Stimulated activated CD4-positive, alpha-beta T cell treated with anti-CD3 and anti-CD28 coated beads, Interleukin-15, amount 100 ng/mL, for 24 hours (primary cell): ENCODE data around the gene PPP2R3C.
"Not testable (repeated sequence)": the region's sequence is repeated elsewhere in the genome, so short reads cannot be mapped to it uniquely, and the experiment has no call there.

Experiments used
- DNase-seq: peaks from one replicate; pipeline ENCODE4 v3.0.0-alpha.2; 2020

The PPP2R3C gene

DNA sequence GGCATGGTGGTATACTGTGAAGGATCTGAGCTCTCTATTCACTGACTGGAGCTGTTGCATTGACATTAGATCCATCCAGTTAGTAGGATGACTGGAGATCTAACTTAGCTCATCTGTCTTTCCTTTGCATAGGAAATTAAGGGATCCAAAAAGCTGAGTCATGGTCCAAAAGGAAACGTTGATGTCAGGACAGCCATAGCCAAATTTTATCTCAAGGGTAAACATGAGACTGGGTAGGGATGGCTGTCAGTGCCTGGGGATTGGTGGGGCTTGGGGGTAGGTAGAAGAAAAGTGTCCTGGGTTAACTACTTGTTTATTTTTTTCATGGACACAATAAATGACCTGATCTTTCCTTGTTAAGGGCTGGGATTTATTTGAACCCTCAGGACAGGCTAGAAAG lies 71.1 kb downstream of the PPP2R3C start:
- no peak for DNase-seq

DNA sequence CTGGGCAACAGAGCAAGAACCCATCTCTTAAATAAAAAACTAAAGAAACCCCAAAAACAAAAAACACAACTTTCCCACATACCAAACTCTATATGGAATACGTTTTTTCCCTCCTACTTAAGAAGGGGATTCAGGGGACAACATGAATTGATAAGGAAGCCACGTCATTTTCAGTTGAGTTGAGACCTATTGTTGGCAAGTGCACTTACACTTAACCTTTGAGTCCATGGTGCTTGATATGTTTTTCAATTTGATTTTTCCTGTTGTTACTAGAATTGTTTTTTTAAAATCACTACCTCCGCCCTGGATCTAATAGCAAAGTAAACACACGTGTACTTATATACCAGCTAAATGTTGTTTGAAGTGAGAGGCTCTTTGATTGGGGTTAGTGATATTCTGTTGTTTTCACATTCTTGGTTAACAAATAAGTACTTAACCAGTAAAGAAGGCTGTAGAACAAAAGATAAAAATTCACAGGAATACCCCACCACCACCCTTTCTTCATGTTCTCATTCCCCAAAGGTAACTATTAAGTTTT lies 73.7 kb downstream of the PPP2R3C start:
- DNase-seq = no peak

DNA sequence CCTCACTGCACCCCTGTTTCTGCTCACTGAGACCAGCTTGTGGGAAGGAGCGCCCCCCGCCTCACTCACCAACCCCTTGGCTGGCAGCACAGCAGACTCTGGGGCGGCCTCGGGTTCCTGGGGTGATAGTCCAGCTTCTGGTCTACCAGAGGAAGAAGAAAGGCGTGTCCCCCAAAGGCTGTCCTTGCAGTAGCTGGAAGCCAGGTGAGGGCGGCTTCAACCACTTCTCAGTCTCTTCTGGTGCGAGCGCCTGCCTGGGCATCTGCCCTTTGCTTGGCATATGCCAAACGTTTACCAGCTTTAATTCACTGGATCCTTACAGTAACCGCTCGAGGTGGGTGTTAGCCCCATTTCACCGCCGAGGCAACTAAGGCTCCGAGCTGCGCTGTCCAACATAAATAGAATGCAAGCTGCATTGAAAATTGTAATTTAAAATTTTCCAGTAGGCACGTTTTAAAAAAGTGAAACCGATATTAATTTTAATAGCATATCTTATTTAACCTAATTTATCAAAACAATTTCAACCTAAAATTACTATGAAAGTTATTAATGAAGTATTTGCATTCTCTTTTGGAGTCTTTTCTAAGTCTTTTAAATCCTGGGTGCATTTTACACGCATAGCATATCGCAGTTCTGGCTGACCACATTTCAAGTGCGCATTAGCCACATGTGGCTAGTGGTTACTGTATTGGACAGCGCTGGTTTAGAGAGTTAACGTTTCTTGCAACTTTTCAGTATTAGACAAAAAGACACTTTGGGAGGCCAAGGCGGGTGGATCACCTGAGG lies 74.8 kb downstream of the PPP2R3C start:
- no peak for DNase-seq

GRCh38 chr14:35046048-35046750 lies 75.6 kb downstream of the PPP2R3C start, which contains the start of gene FAM177A1:
Gene FAM177A1 (plus strand): TSS chr14:35046272. CDS start chr14:35046464, 192 bp downstream.
- peak; percentile 99 for DNase-seq

DNA sequence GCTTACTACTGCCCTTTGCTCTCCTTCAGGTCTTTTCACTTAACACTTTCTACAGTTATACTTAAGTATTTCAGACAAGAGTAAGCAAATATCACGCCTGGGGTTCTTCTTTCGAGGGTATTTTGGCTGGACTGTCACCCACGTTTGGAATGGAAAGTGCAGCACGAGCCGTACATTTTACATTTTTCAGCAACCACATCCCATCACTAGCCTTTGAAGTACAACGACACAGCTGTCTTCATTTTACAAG lies 76.1 kb downstream of the PPP2R3C start:
- no peak for DNase-seq

DNA sequence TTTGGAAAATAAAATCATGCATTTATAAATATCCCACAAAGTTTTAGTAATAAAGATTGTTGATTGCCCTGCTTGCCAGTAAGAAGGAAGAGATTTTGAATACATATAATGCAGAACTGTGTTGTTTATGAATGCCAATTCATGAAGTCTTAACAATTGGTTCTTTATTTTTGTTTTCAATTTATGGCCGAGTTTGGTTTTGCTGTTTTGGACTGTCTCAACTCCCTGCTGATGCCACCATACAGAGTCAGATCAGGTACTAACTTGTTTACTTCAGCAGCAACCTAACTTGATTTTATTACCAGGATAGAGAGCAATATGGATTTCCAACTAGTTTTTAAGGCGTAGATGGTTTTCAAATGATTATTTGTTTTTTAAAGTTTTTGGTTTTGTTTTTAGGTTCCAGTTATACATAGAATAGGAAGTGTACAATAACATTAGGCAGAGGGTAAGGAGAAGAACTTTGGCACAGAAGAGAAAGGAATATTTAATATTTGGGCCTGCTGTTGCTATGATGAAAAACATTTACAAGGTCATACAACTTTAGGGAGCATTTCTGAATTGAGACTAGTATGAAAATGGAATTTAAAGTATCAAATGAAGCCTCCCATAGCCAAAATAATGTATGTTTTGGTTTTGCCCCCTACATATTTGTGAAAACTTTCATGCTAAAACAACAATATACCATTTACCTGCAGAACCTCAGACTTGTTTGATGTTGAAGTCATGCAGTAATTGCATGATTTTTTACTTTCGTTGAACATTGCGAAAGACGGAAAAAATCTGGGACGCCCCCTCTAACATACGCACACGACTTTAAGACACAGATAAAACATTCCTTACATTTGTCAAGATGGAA lies 76.6 kb downstream of the PPP2R3C start:
- DNase-seq = peak; percentile 21

GRCh38 chr14:35043046-35043445 lies 78.7 kb downstream of the PPP2R3C start:
- DNase-seq = no peak

- no peak for DNase-seq
Measured at GRCh38 chr14:35042632-35043031, 79.2 kb downstream of the PPP2R3C start.

GRCh38 chr14:35038312-35038711 lies 83.5 kb downstream of the PPP2R3C start:
- not testable (repeated sequence) for DNase-seq
